SK-N-MC (cell line): ENCODE measurements around the gene SACS.

Experiments used
- EZH2 ChIP-seq: fragments of 200-600 bp; sonication (generic); IDR thresholded peaks from one replicate; pipeline ENCODE4 v1.6.1; 2017; ENCODE audit warnings: antibody characterized with exemption
- FOXP2 ChIP-seq: optimal IDR thresholded peaks from 2 replicates; pipeline ENCODE3; 2011; ENCODE audit warnings: mild to moderate bottlenecking, moderate library complexity; ENCODE audit not compliant: insufficient read depth; ENCODE audit errors: extremely low read length, control extremely low read depth
- POLR2AphosphoS5 ChIP-seq: IDR thresholded peaks from 2 replicates; pipeline ENCODE4 v1.6.1; 2012; ENCODE audit warnings: mild to moderate bottlenecking, low read depth, low read length, borderline replicate concordance

DNA sequence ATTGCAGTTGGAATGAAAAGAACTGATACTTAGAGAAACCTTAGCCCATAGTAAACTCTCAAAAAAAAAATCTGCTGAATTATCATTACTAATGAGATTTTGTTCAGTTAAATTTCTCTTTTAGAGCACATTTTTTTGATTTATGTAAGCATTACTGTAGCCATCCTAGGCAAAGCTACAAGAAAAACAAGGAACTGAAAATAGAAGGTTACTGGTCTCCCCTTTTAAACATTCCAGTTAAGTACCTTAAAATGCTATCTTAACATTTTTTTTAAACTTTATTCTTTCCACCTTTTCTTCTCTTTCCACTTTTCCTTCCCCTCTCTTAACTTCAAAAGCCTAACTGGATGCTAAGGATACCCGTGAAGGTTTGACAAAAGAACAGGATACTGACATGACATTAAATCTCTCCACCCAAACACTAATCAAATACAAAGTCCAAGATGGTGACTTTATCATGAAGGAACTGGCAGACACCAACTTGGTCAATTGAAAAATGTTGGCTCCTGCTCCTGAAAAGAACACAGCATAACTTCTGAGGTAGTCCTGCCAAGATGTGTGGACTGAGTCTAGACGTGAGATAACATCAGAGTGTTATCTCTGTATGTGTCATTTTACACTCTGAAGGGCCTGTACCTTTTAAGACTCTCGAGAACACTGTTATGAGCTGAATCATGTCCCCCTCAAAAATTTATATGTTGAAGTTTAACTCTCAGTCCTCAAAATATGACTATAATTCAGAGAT, 29.5 kb upstream of the SACS start:
- no peak for TF ChIP-seq EZH2
- no peak for TF ChIP-seq POLR2AphosphoS5
- TF ChIP-seq FOXP2, result no peak
